ENCODE measurements around the gene MAPKAPK5. TPM values are rescaled to one million over a fixed set of nuclear protein-coding genes. Genes with fewer than 3 reads are reported as not detected.

The MAPKAPK5 gene
- total and polyA plus RNA-seq, 10 donors: 12.7 to 56.4 (median 43.1) TPM

- WGBS, 5 donors: 94 to 100% (median 98%) methylated on average over 2 of the region's 2 CpGs
Measured at GRCh38 chr12:111858186-111858585, 16.2 kb downstream of the MAPKAPK5 start.

GRCh38 chr12:111858778-111859177, 16.8 kb downstream of the MAPKAPK5 start:
- WGBS, 5 donors: 90 to 97% (median 96%) methylated on average over 7 of the region's 7 CpGs

More at GRCh38 chr12:111858186-111858585, 16.2 kb downstream of the MAPKAPK5 start:
- peaks cover 0 to 18% (median 4%) of the 10 kb centered on the region in 6 donors for H3K36me3 ChIP-seq
- no peak overlapping the region for H3K4me3 ChIP-seq
- peaks cover 0 to 30% (median 1%) of the 10 kb centered on the region in 6 donors for H3K4me1 ChIP-seq
- no peak for DNase-seq
- TF ChIP-seq CTCF (IDR thresholded peaks at IDR 0.05 in 8 of 11, conservative IDR thresholded peaks at IDR 0.05 in 3 of 11) (no peak), POLR2A (IDR thresholded peaks at IDR 0.05) (no peak), POLR2AphosphoS5 (IDR thresholded peaks at IDR 0.05) (no peak)
- H3K27ac ChIP-seq: no peak overlapping the region
- intact Hi-C loops (cut with DNase I; ENCODE audit: low total_unique reads): no loop called here
- no peaks in the 10 kb centered on the region for H3K9me3 ChIP-seq
- no peaks in the 10 kb centered on the region for H3K27me3 ChIP-seq (replicated peaks in 1 of 7)

GRCh38 chr12:111864913-111865312, 22.9 kb downstream of the MAPKAPK5 start:
- TF ChIP-seq POLR2A (IDR thresholded peaks at IDR 0.05) (no peak), CTCF (IDR thresholded peaks at IDR 0.05 in 8 of 11, conservative IDR thresholded peaks at IDR 0.05 in 3 of 11) (no peak), POLR2AphosphoS5 (IDR thresholded peaks at IDR 0.05) (no peak)
- intact Hi-C loops (cut with DNase I; ENCODE audit: low total_unique reads): no loop called here
- 79 to 92% (median 83%) methylated on average over 1 of the region's 1 CpG for WGBS, 5 donors
- DNase-seq: no peak
- Histone ChIP-seq H3K36me3 (peaks cover 0 to 69% (median 45%) of the 10 kb centered on the region in 6 donors), H3K4me3 (no peak overlapping the region), H3K4me1 (peaks cover 0 to 9% (median 0%) of the 10 kb centered on the region in 6 donors), H3K27ac (no peak overlapping the region), H3K27me3 (replicated peaks in 1 of 7) (no peaks in the 10 kb centered on the region), H3K9me3 (no peaks in the 10 kb centered on the region)

More at GRCh38 chr12:111858778-111859177, 16.8 kb downstream of the MAPKAPK5 start:
- TF ChIP-seq CTCF (IDR thresholded peaks at IDR 0.05 in 8 of 11, conservative IDR thresholded peaks at IDR 0.05 in 3 of 11) (no peak), POLR2A (IDR thresholded peaks at IDR 0.05) (no peak), POLR2AphosphoS5 (IDR thresholded peaks at IDR 0.05) (no peak)
- no peaks in the 10 kb centered on the region for H3K9me3 ChIP-seq
- intact Hi-C loops (cut with DNase I; ENCODE audit: low total_unique reads): no loop called here
- H3K27me3 ChIP-seq (replicated peaks in 1 of 7): no peaks in the 10 kb centered on the region
- H3K27ac ChIP-seq: no peak overlapping the region
- peaks cover 0 to 30% (median 1%) of the 10 kb centered on the region in 6 donors for H3K4me1 ChIP-seq
- peaks cover 0 to 24% (median 4%) of the 10 kb centered on the region in 6 donors for H3K36me3 ChIP-seq
- no peak for DNase-seq
- no peak overlapping the region for H3K4me3 ChIP-seq

GRCh38 chr12:111867531-111867930, 25.5 kb downstream of the MAPKAPK5 start:
- no peak for DNase-seq
- Histone ChIP-seq H3K27ac (no peak overlapping the region), H3K27me3 (replicated peaks in 1 of 7) (no peaks in the 10 kb centered on the region), H3K4me3 (no peak overlapping the region), H3K4me1 (no peaks in the 10 kb centered on the region), H3K9me3 (peaks cover 0 to 6% (median 0%) of the 10 kb centered on the region in 8 donors), H3K36me3 (peaks cover 8 to 90% (median 71%) of the 10 kb centered on the region in 6 donors)
- no peak for TF ChIP-seq POLR2A (IDR thresholded peaks at IDR 0.05)
- no peak for TF ChIP-seq POLR2AphosphoS5 (IDR thresholded peaks at IDR 0.05)
- no peak for TF ChIP-seq CTCF (IDR thresholded peaks at IDR 0.05 in 8 of 11, conservative IDR thresholded peaks at IDR 0.05 in 3 of 11)
- 79 to 93% (median 83%) methylated on average over 2 of the region's 2 CpGs for WGBS, 5 donors
- intact Hi-C loops (cut with DNase I; ENCODE audit: low total_unique reads): no loop called here

Data from spleen (tissue), 11 donors.